ENCODE data around the gene GATA3. TPM values are rescaled to one million over a fixed set of nuclear protein-coding genes. Genes with fewer than 3 reads are reported as not detected.
A peak's percentile ranks its signal among the peaks of the same experiment; 100 is the strongest.

Gene GATA3
- total and polyA plus RNA-seq, 12 donors, result 1.1 to 3.2 (median 1.4) TPM

GRCh38 chr10:8033812-8034465 is 20.5 kb upstream of the GATA3 start:
- no peak for TF ChIP-seq CTCF (IDR thresholded peaks at IDR 0.05)
- Histone ChIP-seq H3K4me3 (peak overlapping the region in 9 of 10 donors; percentile 6 to 34 (median 24)), H3K27ac (no peak overlapping the region), H3K9me3 (no peaks in the 10 kb centered on the region), H3K4me1 (peaks cover 0 to 40% (median 23%) of the 10 kb centered on the region in 9 donors), H3K27me3 (peaks cover 38 to 98% (median 95%) of the 10 kb centered on the region in 7 donors), H3K36me3 (no peaks in the 10 kb centered on the region)
- DNase-seq (no peak), ATAC-seq (peak; percentile 57 to 84 (median 72))
- intact Hi-C loops (cut with DNase I), result no loop called here
- 1 to 4% methylated on average over 45 of the region's 45 CpGs for WGBS, 2 donors

DNA sequence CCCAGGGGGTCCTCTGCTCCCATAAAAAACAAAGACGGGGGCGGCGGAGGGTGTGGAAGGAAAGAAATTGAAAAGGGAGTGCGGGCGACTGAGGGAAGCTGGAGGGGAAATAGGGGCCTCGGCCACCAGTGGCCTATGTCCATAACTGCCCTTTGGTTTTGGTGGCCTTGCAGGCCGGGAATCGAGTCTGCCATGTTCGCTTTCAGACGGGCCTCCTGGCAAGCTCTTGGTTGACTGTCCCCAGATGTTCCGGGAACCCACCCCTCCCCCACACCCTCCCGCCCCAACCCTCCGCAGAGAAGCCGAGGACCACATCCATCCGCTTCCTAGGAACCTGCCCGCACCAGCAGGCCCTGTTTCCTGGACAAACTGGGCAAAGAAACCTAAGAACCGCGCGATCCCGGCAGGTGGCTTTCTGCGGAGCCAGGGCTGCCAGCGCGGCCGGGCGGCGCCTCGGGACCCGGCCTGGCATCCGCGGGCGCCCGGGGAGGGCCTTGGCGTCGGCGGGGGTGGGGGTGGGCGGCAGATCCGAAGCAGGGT is 20.0 kb upstream of the GATA3 start:
- no peak for TF ChIP-seq CTCF (IDR thresholded peaks at IDR 0.05)

DNA sequence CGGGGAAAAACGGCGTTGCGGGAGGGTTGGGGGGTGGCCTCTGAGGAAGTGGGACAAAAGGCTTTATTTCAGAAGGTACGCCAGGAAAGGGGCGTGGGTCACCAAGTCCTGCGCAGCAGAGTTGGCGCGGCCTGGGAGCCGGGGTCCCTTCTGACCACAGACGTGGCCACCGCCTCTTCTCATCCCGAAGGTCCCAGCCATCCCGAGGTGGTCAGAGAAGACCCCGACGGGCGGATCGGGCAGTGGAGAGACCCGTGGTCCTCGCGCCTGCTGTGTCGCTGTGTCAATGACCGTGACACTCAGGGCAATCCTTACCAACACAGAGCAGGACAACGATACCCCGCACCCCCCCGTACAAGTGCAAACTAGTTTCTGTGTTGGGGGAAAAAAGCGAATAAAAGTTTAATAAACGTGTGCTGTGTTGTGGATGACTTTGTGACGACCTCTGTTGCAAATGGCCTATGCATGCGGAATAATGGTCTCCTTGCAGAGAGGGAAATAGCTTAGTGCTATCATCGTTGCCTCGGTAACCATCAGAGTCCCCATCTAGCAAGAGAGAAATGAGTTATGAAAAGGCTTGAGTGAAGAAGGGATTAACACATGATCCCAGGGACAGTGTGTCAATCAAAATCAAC is 19.4 kb upstream of the GATA3 start:
- ATAC-seq, result no peak
- intact Hi-C loops (cut with DNase I), result no loop called here
- no peaks in the 10 kb centered on the region for H3K9me3 ChIP-seq
- WGBS, 2 donors, result 7 to 14% methylated on average over 32 of the region's 32 CpGs
- no peak overlapping the region for H3K27ac ChIP-seq
- H3K27me3 ChIP-seq, result peaks cover 42 to 100% (median 97%) of the 10 kb centered on the region in 7 donors
- no peak for DNase-seq
- no peak for TF ChIP-seq CTCF (IDR thresholded peaks at IDR 0.05)
- no peaks in the 10 kb centered on the region for H3K36me3 ChIP-seq
- H3K4me3 ChIP-seq, result peak overlapping the region in 5 of 10 donors; percentile 19 to 34 (median 26)
- H3K4me1 ChIP-seq, result peaks cover 0 to 40% (median 23%) of the 10 kb centered on the region in 9 donors

More for the DNA sequence above, 20.0 kb upstream of the GATA3 start:
- intact Hi-C loops (cut with DNase I), result no loop called here
- H3K36me3 ChIP-seq, result no peaks in the 10 kb centered on the region
- H3K4me1 ChIP-seq, result peaks cover 0 to 40% (median 23%) of the 10 kb centered on the region in 9 donors
- H3K9me3 ChIP-seq, result no peaks in the 10 kb centered on the region
- no peak overlapping the region for H3K27ac ChIP-seq
- H3K27me3 ChIP-seq, result peaks cover 40 to 99% (median 97%) of the 10 kb centered on the region in 7 donors
- WGBS, 2 donors, result 2 to 3% methylated on average over 35 to 37 of the region's 37 CpGs
- DNase-seq (no peak), ATAC-seq (peak in 1 of 8 donors; percentile 17)
- H3K4me3 ChIP-seq, result peak overlapping the region in 9 of 10 donors; percentile 6 to 34 (median 24)

DNA sequence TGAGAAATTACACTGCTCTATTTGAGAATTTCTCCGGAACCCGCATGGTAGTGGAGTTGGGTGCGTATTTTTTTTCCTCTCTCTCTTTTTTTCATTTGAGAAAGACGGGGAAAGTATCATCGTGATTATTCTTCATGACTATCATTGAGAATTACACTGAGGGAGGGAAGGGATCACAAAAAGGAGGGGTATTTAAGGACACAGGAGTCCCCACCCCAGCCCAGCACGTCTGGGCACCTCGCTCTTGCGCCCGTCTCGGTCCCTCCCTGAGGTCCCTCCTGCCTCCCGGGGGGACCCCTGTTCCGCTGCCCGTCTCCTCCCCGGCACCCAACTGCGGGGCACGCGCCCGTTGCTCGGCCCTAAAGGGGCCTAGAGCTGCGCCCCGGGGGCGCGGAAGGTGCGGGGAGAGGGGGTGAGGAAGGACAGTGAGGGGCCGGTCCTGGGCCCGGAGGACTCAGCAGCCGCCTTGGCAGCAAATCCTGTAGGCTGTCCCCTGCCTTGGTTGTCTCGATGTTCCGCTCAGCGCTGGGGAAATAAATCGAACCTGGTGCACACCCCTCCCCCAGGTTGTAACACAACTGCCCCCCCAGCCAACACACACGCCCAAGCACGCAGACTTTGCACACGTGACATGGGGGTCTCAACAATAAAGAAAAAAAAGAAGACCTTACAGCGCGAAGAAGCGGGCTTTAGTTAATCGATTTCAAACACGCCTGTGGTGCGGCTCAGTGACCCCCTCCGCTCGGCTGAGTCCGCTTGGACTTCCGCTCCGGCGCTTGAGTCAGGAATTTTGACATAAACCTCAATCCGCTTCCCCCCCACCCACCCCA is 18.6 kb upstream of the GATA3 start:
- intact Hi-C loops (cut with DNase I), result no loop called here
- ATAC-seq (no peak), DNase-seq (no peak)
- WGBS, 2 donors, result 4 to 9% methylated on average over 44 to 47 of the region's 47 CpGs
- Histone ChIP-seq H3K4me3 (no peak overlapping the region), H3K4me1 (peaks cover 0 to 40% (median 23%) of the 10 kb centered on the region in 9 donors), H3K9me3 (no peaks in the 10 kb centered on the region), H3K36me3 (no peaks in the 10 kb centered on the region), H3K27ac (no peak overlapping the region), H3K27me3 (peaks cover 48 to 100% (median 98%) of the 10 kb centered on the region in 7 donors)
- TF ChIP-seq CTCF (IDR thresholded peaks at IDR 0.05), result no peak
